GM23338 (cell line): ENCODE results near the gene RIT1. TPM values are rescaled to one million over a fixed set of nuclear protein-coding genes. Genes with fewer than 3 reads are reported as not detected.
"Not testable (repeated sequence)": the region's sequence is repeated elsewhere in the genome, so short reads cannot be mapped to it uniquely, and the experiment has no call there.

Experiments used
- ATAC-seq: fragments of 200-7000 bp; cut with Tn5 transposase; 3 replicates; pipeline ENCODE4 v1.9.1; 2020
- DNase-seq: peaks from one replicate; pipeline ENCODE4 v3.0.0-alpha.2; 2015; ENCODE audit warnings: low spot score
- H2AFZ ChIP-seq: fragments of 200-600 bp; sonication (generic); 2 replicates; pipeline ENCODE4 v1.8.0; 2016; ENCODE audit warnings: antibody characterized with exemption, mild to moderate bottlenecking, moderate library complexity
- H3F3A ChIP-seq: fragments of 200-600 bp; sonication (generic); replicated peaks from 2 replicates; pipeline ENCODE4 v1.8.0; 2017; ENCODE audit warnings: antibody characterized with exemption, mixed run types, low read depth
- H3K27ac ChIP-seq: fragments of 200-600 bp; sonication (generic); 2 replicates; pipeline ENCODE4 v1.6.1; 2016; ENCODE audit warnings: low read depth
- H3K27me3 ChIP-seq: fragments of 200-600 bp; sonication (generic); 2 replicates; pipeline ENCODE4 v1.8.0; 2016; ENCODE audit warnings: mild to moderate bottlenecking, mixed run types, moderate library complexity; ENCODE audit not compliant: insufficient read depth
- H3K36me3 ChIP-seq: fragments of 200-600 bp; sonication (generic); 2 replicates; pipeline ENCODE4 v1.8.0; 2016; ENCODE audit warnings: mild to moderate bottlenecking; ENCODE audit not compliant: insufficient read depth
- H3K4me1 ChIP-seq: fragments of 200-600 bp; sonication (generic); 2 replicates; pipeline ENCODE4 v1.8.0; 2016; ENCODE audit warnings: mild to moderate bottlenecking, moderate library complexity; ENCODE audit not compliant: insufficient read depth
- H3K4me2 ChIP-seq: fragments of 200-600 bp; sonication (generic); 2 replicates; pipeline ENCODE4 v1.7.1; 2017; ENCODE audit warnings: mixed run types
- H3K4me3 ChIP-seq: fragments of 200-600 bp; sonication (generic); 2 replicates; pipeline ENCODE4 v1.6.1; 2016; ENCODE audit warnings: mixed run types
- H3K79me2 ChIP-seq: fragments of 200-600 bp; sonication (generic); replicated peaks from 2 replicates; pipeline ENCODE4 v1.8.0; 2017; ENCODE audit warnings: mild to moderate bottlenecking; ENCODE audit not compliant: insufficient read depth
- H3K9me2 ChIP-seq: fragments of 200-600 bp; sonication (generic); 2 replicates; pipeline ENCODE4 v1.8.0; 2017; ENCODE audit not compliant: insufficient read depth
- H4K20me1 ChIP-seq: fragments of 200-600 bp; sonication (generic); replicated peaks from 2 replicates; pipeline ENCODE4 v1.8.0; 2017; ENCODE audit warnings: mild to moderate bottlenecking; ENCODE audit not compliant: insufficient read depth
- H3K27ac Mint-ChIP-seq: 2 replicates; pipeline ENCODE4 v1.8.0; 2020; ENCODE audit warnings: inconsistent platforms, mild to moderate bottlenecking, moderate library complexity, mixed read lengths
- H3K27me3 Mint-ChIP-seq: 3 replicates; pipeline ENCODE4 v1.8.0; 2022; ENCODE audit warnings: low read depth, mild to moderate bottlenecking, moderate library complexity, mixed read lengths, inconsistent platforms; ENCODE audit not compliant: insufficient read depth, poor library complexity
- H3K36me3 Mint-ChIP-seq: 3 replicates; pipeline ENCODE4 v1.8.0; 2021; ENCODE audit warnings: low read depth, mild to moderate bottlenecking, inconsistent platforms, moderate library complexity, mixed read lengths
- H3K4me1 Mint-ChIP-seq: 3 replicates; pipeline ENCODE4 v1.8.0; 2020; ENCODE audit warnings: mild to moderate bottlenecking, inconsistent platforms, mixed read lengths
- H3K4me3 Mint-ChIP-seq: 3 replicates; pipeline ENCODE4 v1.8.0; 2021; ENCODE audit warnings: moderate library complexity, mild to moderate bottlenecking, inconsistent platforms, mixed read lengths
- H3K9me3 Mint-ChIP-seq: 3 replicates; pipeline ENCODE4 v1.8.0; 2020; ENCODE audit warnings: moderate library complexity, mild to moderate bottlenecking, inconsistent platforms, mixed read lengths
- CREB1 ChIP-seq: fragments of 250-450 bp; sonication (Bioruptor Pico); IDR thresholded peaks from 2 replicates; pipeline ENCODE4 v1.5.0; 2020; ENCODE audit warnings: low read depth, mild to moderate bottlenecking, moderate library complexity
- EZH2 ChIP-seq: fragments of 200-600 bp; sonication (generic); IDR thresholded peaks from one replicate; pipeline ENCODE4 v1.8.0; 2017; ENCODE audit warnings: antibody characterized with exemption, mild to moderate bottlenecking, low read depth; ENCODE audit not compliant: unreplicated experiment
- EZH2phosphoT487 ChIP-seq: fragments of 200-600 bp; sonication (generic); IDR thresholded peaks from one replicate; pipeline ENCODE4 v1.8.1; 2018; ENCODE audit warnings: antibody characterized with exemption; ENCODE audit not compliant: unreplicated experiment
- NANOG ChIP-seq: IDR thresholded peaks from 2 replicates; pipeline ENCODE4 v1.6.1; 2016; ENCODE audit warnings: antibody characterized with exemption, borderline replicate concordance
- POLR2AphosphoS5 ChIP-seq: IDR thresholded peaks from 2 replicates; pipeline ENCODE4 v1.6.1; 2016; ENCODE audit warnings: antibody characterized with exemption, low read depth
- ZNF331 ChIP-seq: fragments of 250-450 bp; sonication (Bioruptor Pico); IDR thresholded peaks from 2 replicates; pipeline ENCODE4 v1.5.0; 2020; ENCODE audit warnings: low read depth, mild to moderate bottlenecking, moderate library complexity
- ZNF462 ChIP-seq: fragments of 250-450 bp; sonication (Bioruptor Pico); IDR thresholded peaks from 2 replicates; pipeline ENCODE4 v1.5.0; 2020; ENCODE audit warnings: mild to moderate bottlenecking, moderate library complexity
- polyA plus RNA-seq: library from polyadenylated mRNA; unstranded; fragments of >200 nt; fragmentation: Nextera tagmentation; extraction: Ambion mirVana; gene quantifications from 2 replicates; pipeline ENCODE4 v1.2.1, GENCODE V29; 2016
- total RNA-seq: library from RNA; depleted of rRNA; stranded (reverse); fragments of >200 nt; shearing (Covaris generic); gene quantifications from 2 replicates; pipeline ENCODE4 v1.2.3, GENCODE V29; 2014
- TF ChIP-seq, protein P1 (sequence below): IDR thresholded peaks from 2 replicates; pipeline ENCODE4 v1.6.1; 2016; ENCODE audit warnings: antibody characterized with exemption
- TF ChIP-seq, protein P2 (sequence below), 2 experiments: fragments of 200-600 bp in 1 of 2; sonication (generic) in 1 of 2; conservative IDR thresholded peaks; 2 replicates each; pipeline versions ENCODE4 v1.5.1 to v1.6.1; 2016 to 2017; ENCODE audit warnings: antibody characterized with exemption in 2 of 2, low read depth in 2 of 2, mild to moderate bottlenecking in 2 of 2, moderate library complexity in 1 of 2

RIT1 gene
- total and polyA plus RNA-seq, 2 experiments from 2014 or later = 21.5 to 24.4 TPM

DNA sequence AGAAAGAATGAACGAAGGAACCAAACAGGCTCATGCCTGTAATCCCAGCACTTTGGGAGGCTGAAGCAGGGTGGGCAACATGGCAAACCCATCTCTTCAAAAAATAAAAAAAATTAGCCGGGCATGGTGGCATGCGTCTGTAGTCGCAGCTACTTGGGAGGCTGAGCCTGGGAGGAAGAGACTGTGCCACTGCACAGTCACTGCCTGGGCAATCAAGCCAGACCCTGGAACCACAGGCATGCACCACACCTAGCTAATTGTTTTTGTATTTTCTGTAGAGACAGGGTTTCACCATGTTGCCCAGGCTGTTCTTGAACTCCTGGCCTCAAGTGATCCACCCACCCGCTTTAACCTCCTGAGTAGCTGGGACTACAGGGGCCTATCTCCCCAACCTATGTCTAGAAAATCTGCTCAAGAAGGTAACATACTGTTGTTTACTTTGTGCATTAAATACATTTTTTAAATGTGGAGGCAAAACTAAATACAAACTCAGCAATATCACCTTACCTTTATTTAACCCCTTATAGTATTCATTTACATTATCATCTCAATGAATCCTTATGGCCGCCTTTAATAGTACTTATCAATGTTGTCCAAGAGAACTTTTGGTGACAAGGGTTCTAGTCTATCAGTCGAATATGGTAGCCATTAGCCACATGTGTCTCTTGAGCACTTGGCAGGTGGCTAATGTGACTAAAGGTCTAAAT lies 20.3 kb upstream of the RIT1 start (continued):
- TF ChIP-seq NANOG = no peak
- TF ChIP-seq EZH2 = no peak
- TF ChIP-seq EZH2phosphoT487 = no peak
- TF ChIP-seq CREB1 (CRISPR knock-in tag) = no peak
- TF ChIP-seq, protein P1, sequence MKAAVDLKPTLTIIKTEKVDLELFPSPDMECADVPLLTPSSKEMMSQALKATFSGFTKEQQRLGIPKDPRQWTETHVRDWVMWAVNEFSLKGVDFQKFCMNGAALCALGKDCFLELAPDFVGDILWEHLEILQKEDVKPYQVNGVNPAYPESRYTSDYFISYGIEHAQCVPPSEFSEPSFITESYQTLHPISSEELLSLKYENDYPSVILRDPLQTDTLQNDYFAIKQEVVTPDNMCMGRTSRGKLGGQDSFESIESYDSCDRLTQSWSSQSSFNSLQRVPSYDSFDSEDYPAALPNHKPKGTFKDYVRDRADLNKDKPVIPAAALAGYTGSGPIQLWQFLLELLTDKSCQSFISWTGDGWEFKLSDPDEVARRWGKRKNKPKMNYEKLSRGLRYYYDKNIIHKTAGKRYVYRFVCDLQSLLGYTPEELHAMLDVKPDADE = no peak

DNA sequence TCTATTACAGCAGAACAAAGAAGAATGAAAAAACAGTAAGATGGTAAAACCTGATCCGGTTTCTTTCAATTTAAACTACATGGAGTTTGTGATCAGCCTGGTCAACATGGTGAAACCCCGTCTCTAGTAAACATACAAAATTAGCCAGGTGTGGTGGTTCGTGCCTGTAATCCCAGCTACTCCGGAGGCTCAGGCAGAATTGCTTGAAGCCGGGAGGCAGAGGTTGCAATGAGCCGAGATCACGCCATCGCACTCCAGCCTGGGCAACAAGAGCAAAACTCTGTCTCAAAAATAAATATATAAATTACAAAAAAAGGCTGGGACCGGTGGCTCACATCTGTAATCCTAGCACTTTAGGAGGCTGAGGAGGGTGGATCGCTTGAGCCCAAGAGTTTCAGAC lies 19.6 kb upstream of the RIT1 start:
- H3K27me3 ChIP-seq, H3K4me1 Mint-ChIP-seq, H3K9me3 Mint-ChIP-seq, H3K27ac Mint-ChIP-seq, H3K4me3 ChIP-seq, H2AFZ ChIP-seq, H3K27me3 Mint-ChIP-seq, DNase-seq, H3K27ac ChIP-seq, H3K9me2 ChIP-seq, ATAC-seq, H3K4me2 ChIP-seq: not testable (repeated sequence)
- H3K36me3 ChIP-seq = peaks cover 72% of the 10 kb centered on the region
- peaks cover 16% of the 10 kb centered on the region for H3K4me1 ChIP-seq
- Mint-ChIP-seq H3K4me3 (peak overlapping the region; percentile 42; the same call in 2 of the 3 replicates), H3K36me3 (peaks cover 40% of the 10 kb centered on the region)
- peaks cover 57% of the 10 kb centered on the region for H4K20me1 ChIP-seq
- peaks cover 24% of the 10 kb centered on the region for H3F3A ChIP-seq
- H3K79me2 ChIP-seq = peaks cover 73% of the 10 kb centered on the region

GRCh38 chr1:155929057-155929456 lies 17.9 kb upstream of the RIT1 start:
- Histone ChIP-seq H3K4me1 (peaks cover 16% of the 10 kb centered on the region), H3K27me3 (no peaks in the 10 kb centered on the region), H3K27ac (no peak overlapping the region), H3K4me3 (no peak overlapping the region), H2AFZ (no peak overlapping the region), H4K20me1 (peaks cover 71% of the 10 kb centered on the region), H3F3A (peaks cover 24% of the 10 kb centered on the region), H3K36me3 (peaks cover 89% of the 10 kb centered on the region), H3K4me2 (no peak overlapping the region), H3K79me2 (peaks cover 76% of the 10 kb centered on the region), H3K9me2 (no peaks in the 10 kb centered on the region)
- no peak for ATAC-seq
- H3K27me3 Mint-ChIP-seq = peaks cover 7% of the 10 kb centered on the region
- H3K27ac Mint-ChIP-seq = no peak overlapping the region
- H3K4me1 Mint-ChIP-seq = peaks cover 7% of the 10 kb centered on the region; the same call in 2 of the 3 replicates
- H3K4me3 Mint-ChIP-seq = no peak overlapping the region
- no peak for DNase-seq
- no peaks in the 10 kb centered on the region for H3K9me3 Mint-ChIP-seq
- peaks cover 56% of the 10 kb centered on the region for H3K36me3 Mint-ChIP-seq
- TF ChIP-seq, protein P2, sequence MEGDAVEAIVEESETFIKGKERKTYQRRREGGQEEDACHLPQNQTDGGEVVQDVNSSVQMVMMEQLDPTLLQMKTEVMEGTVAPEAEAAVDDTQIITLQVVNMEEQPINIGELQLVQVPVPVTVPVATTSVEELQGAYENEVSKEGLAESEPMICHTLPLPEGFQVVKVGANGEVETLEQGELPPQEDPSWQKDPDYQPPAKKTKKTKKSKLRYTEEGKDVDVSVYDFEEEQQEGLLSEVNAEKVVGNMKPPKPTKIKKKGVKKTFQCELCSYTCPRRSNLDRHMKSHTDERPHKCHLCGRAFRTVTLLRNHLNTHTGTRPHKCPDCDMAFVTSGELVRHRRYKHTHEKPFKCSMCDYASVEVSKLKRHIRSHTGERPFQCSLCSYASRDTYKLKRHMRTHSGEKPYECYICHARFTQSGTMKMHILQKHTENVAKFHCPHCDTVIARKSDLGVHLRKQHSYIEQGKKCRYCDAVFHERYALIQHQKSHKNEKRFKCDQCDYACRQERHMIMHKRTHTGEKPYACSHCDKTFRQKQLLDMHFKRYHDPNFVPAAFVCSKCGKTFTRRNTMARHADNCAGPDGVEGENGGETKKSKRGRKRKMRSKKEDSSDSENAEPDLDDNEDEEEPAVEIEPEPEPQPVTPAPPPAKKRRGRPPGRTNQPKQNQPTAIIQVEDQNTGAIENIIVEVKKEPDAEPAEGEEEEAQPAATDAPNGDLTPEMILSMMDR (conservative IDR thresholded peaks at IDR 0.05; ENCODE audit: low read depth in 2 of 2) = no peak
- TF ChIP-seq, protein P1 = no peak
- no peak for TF ChIP-seq ZNF331 (CRISPR knock-in tag)
- no peak for TF ChIP-seq CREB1 (CRISPR knock-in tag)
- TF ChIP-seq ZNF462 = no peak
- no peak for TF ChIP-seq POLR2AphosphoS5
